CD14-positive monocyte (primary cell): Measurements from ENCODE around the gene DMWD. TPM values are rescaled to one million over a fixed set of nuclear protein-coding genes. Genes with fewer than 3 reads are reported as not detected.

Experiments
- DNase-seq, 3 donors: peaks; one replicate each; pipeline ENCODE4 v3.0.0-alpha.2; 2011 to 2022
- H2AFZ ChIP-seq: 2 replicates; pipeline ENCODE4 v1.6.0; 2012; ENCODE audit warnings: mild to moderate bottlenecking, low read depth, low read length, inconsistent platforms; ENCODE audit not compliant: insufficient read depth, poor library complexity, severe bottlenecking
- H3K27ac ChIP-seq, 2 donors: 1 replicate in 1 of 2; 2 replicates in 1 of 2; pipeline ENCODE4 v1.5.1; 2012 to 2013; ENCODE audit warnings: low read length in 2 of 2, control low read depth in 1 of 2, inconsistent platforms in 1 of 2, low read depth in 1 of 2, mild to moderate bottlenecking in 1 of 2
- H3K27me3 ChIP-seq, 2 donors: one replicate each; pipeline versions ENCODE4 v1.6.0 to v1.6.1; 2011 to 2013; ENCODE audit warnings: low read length in 2 of 2; ENCODE audit not compliant: control insufficient read depth in 2 of 2, insufficient read depth in 2 of 2
- H3K36me3 ChIP-seq, 2 donors: replicated peaks in 1 of 2; 1 replicate in 1 of 2; 2 replicates in 1 of 2; pipeline versions ENCODE4 v1.5.1 to v1.6.1; 2012 to 2013; ENCODE audit warnings: low read length in 2 of 2, control low read depth in 1 of 2, inconsistent platforms in 1 of 2, mild to moderate bottlenecking in 1 of 2; ENCODE audit not compliant: insufficient read depth in 2 of 2, control insufficient read depth in 1 of 2
- H3K4me1 ChIP-seq, 2 donors: 1 replicate in 1 of 2; 2 replicates in 1 of 2; pipeline versions ENCODE4 v1.5.1 to v1.6.1; 2012 to 2013; ENCODE audit warnings: low read length in 2 of 2, control low read depth in 1 of 2, inconsistent platforms in 1 of 2, mild to moderate bottlenecking in 1 of 2, moderate library complexity in 1 of 2; ENCODE audit not compliant: insufficient read depth in 2 of 2, control insufficient read depth in 1 of 2
- H3K4me2 ChIP-seq: replicated peaks from 2 replicates; pipeline ENCODE3; 2012; ENCODE audit warnings: low read length, moderate library complexity, mild to moderate bottlenecking; ENCODE audit not compliant: poor library complexity, severe bottlenecking; ENCODE audit errors: extremely low read depth
- H3K4me3 ChIP-seq, 3 experiments: fragments of 200-600 bp in 1 of 3; sonication (generic) in 1 of 3; replicated peaks in 1 of 3; 1 replicate in 2 of 3; 2 replicates in 1 of 3; pipeline ENCODE4 v1.5.1; 2011 to 2013; ENCODE audit warnings: low read length in 3 of 3, mild to moderate bottlenecking in 3 of 3, control low read depth in 2 of 3, low read depth in 2 of 3, inconsistent platforms in 1 of 3, moderate library complexity in 1 of 3
- H3K79me2 ChIP-seq: 2 replicates; pipeline ENCODE4 v1.6.0; 2012; ENCODE audit warnings: mild to moderate bottlenecking, control low read depth, inconsistent platforms, low read length, moderate library complexity; ENCODE audit not compliant: insufficient read depth
- H3K9ac ChIP-seq: 2 replicates; pipeline ENCODE4 v1.6.0; 2017; ENCODE audit warnings: low read length, mild to moderate bottlenecking; ENCODE audit not compliant: insufficient read depth, poor library complexity, severe bottlenecking
- H3K9me3 ChIP-seq, 2 donors: replicated peaks in 1 of 2; 1 replicate in 1 of 2; 2 replicates in 1 of 2; pipeline versions ENCODE4 v1.5.1 to v1.6.1; 2012 to 2013; ENCODE audit warnings: low read length in 2 of 2, control low read depth in 1 of 2; ENCODE audit not compliant: control insufficient read depth in 1 of 2, insufficient read depth in 1 of 2
- H4K20me1 ChIP-seq: 2 replicates; pipeline ENCODE4 v1.6.0; 2012; ENCODE audit warnings: mild to moderate bottlenecking, low read length, control low read depth, moderate library complexity; ENCODE audit not compliant: insufficient read depth
- H3K27ac Mint-ChIP-seq, 7 donors: one replicate each; pipeline ENCODE4 v1.8.0; 2020; ENCODE audit warnings: mild to moderate bottlenecking in 7 of 7, mixed read lengths in 7 of 7, moderate library complexity in 6 of 7, inconsistent platforms in 2 of 7
- H3K27me3 Mint-ChIP-seq, 3 donors: one replicate each; pipeline ENCODE4 v1.8.0; 2021 to 2022; ENCODE audit warnings: low read depth in 3 of 3, mild to moderate bottlenecking in 3 of 3, mixed read lengths in 3 of 3, moderate library complexity in 3 of 3, inconsistent platforms in 1 of 3
- H3K36me3 Mint-ChIP-seq, 2 donors: one replicate each; pipeline ENCODE4 v1.8.0; 2020; ENCODE audit warnings: mixed read lengths in 2 of 2, inconsistent platforms in 1 of 2, mild to moderate bottlenecking in 1 of 2
- H3K4me1 Mint-ChIP-seq: one replicate; pipeline ENCODE4 v1.8.0; 2020; ENCODE audit warnings: mild to moderate bottlenecking, mixed read lengths
- H3K4me3 Mint-ChIP-seq, 2 donors: one replicate each; pipeline ENCODE4 v1.8.0; 2020; ENCODE audit warnings: mild to moderate bottlenecking in 2 of 2, mixed read lengths in 2 of 2, moderate library complexity in 1 of 2
- H3K9me3 Mint-ChIP-seq, 7 donors: one replicate each; pipeline ENCODE4 v1.8.0; 2020 to 2022; ENCODE audit warnings: mixed read lengths in 7 of 7, mild to moderate bottlenecking in 6 of 7, moderate library complexity in 6 of 7, inconsistent platforms in 2 of 7
- WGBS: methylation state at CpG from one replicate; pipeline ENCODE4 v1.1.5; 2013; ENCODE audit warnings: missing lambda C conversion rate; ENCODE audit not compliant: insufficient coverage; 5-methylcytosine and 5-hydroxymethylcytosine counted together
- intact Hi-C, 2 donors: fragments of 100-400 bp; cut with micrococcal nuclease; formaldehyde crosslinking; loops; one replicate each; pipeline versions ENCODE4 v1.15.0 to v1.15.1; 2023
- polyA plus RNA-seq, 3 donors: library from polyadenylated mRNA; depleted of rRNA in 1 of 3; unstranded in 2 of 3; stranded (reverse) in 1 of 3; fragments of 300-500 nt in 2 of 3; fragments of >200 nt in 1 of 3; fragmentation: Illumina TruSeq in 2 of 3; gene quantifications; 1 replicate in 2 of 3; 2 replicates in 1 of 3; pipeline ENCODE4 v1.2.3, GENCODE V29; 2012 to 2021
- TF ChIP-seq, protein P1 (sequence below): fragments of 200-600 bp; IDR thresholded peaks from one replicate; pipeline ENCODE4 v1.8.0; 2022; ENCODE audit warnings: antibody characterized with exemption, mild to moderate bottlenecking

DMWD gene
- polyA plus RNA-seq, 3 donors = 1.5 to 3.4 (median 2.4) TPM

DNA sequence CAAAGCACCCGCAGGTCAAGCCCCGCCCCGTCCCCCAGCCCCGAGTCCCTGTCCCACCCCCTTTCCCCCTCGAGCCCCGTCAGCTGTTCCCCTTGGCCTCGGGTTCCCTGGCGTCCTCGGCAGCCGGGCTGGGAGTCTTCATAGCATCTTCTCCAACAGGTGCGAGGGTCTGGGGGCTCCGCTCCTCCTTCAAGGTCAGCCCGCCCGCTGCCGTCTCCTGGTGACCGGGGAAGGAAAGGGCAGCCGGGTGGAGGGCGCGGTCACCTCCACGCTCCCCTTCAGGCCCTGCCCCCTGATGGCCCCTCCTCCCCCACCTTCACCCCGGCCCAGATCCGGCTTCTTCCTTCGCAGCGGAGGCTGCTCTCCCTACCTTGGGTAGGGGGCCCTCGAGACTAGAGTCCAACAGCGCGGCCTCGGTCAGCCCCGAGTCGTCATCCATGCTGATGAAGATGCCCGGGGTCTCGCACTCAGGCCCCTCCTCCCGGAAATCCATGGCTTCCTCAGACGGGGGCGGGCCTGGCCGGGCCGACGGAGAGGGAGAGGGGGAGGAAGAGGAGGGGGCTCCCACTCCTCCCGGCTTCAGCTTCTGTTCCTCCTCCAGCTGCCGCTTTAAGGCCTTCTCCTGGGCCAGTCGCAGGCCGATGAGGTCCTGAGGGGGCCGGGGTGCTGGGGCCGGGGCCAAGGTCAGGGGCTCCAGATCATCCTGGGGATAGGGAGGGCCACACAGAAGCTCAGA lies 23.0 kb upstream of the DMWD start:
- H3K27ac ChIP-seq = no peak overlapping the region
- H3K27me3 ChIP-seq = peaks cover 11 to 46% of the 10 kb centered on the region in 2 donors
- H3K27ac Mint-ChIP-seq = no peak overlapping the region
- H3K36me3 Mint-ChIP-seq = peaks cover 16 to 19% of the 10 kb centered on the region in 2 donors
- DNase-seq = peak in 1 of 3 donors; percentile 9
- H3K4me3 ChIP-seq = peak overlapping the region in 1 of 3 experiments; percentile 23
- peaks cover 9 to 10% of the 10 kb centered on the region in 2 donors for H3K4me1 ChIP-seq
- no peak overlapping the region for H3K9ac ChIP-seq
- peaks cover 61% of the 10 kb centered on the region for H4K20me1 ChIP-seq
- H3K4me3 Mint-ChIP-seq = peak overlapping the region; percentile 39 to 73
- peaks cover 48 to 64% (median 54%) of the 10 kb centered on the region in 3 donors for H3K27me3 Mint-ChIP-seq
- H3K4me2 ChIP-seq = peak overlapping the region; percentile 46
- H2AFZ ChIP-seq = no peak overlapping the region
- H3K4me1 Mint-ChIP-seq = peaks cover 6% of the 10 kb centered on the region
- 2% methylated on average over 19 of the region's 44 CpGs for WGBS
- peaks cover 0 to 13% (median 0%) of the 10 kb centered on the region in 7 donors for H3K9me3 Mint-ChIP-seq
- no peaks in the 10 kb centered on the region for H3K79me2 ChIP-seq
- TF ChIP-seq, protein P1, sequence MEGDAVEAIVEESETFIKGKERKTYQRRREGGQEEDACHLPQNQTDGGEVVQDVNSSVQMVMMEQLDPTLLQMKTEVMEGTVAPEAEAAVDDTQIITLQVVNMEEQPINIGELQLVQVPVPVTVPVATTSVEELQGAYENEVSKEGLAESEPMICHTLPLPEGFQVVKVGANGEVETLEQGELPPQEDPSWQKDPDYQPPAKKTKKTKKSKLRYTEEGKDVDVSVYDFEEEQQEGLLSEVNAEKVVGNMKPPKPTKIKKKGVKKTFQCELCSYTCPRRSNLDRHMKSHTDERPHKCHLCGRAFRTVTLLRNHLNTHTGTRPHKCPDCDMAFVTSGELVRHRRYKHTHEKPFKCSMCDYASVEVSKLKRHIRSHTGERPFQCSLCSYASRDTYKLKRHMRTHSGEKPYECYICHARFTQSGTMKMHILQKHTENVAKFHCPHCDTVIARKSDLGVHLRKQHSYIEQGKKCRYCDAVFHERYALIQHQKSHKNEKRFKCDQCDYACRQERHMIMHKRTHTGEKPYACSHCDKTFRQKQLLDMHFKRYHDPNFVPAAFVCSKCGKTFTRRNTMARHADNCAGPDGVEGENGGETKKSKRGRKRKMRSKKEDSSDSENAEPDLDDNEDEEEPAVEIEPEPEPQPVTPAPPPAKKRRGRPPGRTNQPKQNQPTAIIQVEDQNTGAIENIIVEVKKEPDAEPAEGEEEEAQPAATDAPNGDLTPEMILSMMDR = no peak
- H3K36me3 ChIP-seq = peaks cover 14 to 19% of the 10 kb centered on the region in 2 donors
- peaks cover 0 to 6% of the 10 kb centered on the region in 2 donors for H3K9me3 ChIP-seq
- intact Hi-C loops = loop anchor here (5.0 kb wide), 1 partner anchor 67 kb away; no protein-coding TSS in a partner anchor

DNA sequence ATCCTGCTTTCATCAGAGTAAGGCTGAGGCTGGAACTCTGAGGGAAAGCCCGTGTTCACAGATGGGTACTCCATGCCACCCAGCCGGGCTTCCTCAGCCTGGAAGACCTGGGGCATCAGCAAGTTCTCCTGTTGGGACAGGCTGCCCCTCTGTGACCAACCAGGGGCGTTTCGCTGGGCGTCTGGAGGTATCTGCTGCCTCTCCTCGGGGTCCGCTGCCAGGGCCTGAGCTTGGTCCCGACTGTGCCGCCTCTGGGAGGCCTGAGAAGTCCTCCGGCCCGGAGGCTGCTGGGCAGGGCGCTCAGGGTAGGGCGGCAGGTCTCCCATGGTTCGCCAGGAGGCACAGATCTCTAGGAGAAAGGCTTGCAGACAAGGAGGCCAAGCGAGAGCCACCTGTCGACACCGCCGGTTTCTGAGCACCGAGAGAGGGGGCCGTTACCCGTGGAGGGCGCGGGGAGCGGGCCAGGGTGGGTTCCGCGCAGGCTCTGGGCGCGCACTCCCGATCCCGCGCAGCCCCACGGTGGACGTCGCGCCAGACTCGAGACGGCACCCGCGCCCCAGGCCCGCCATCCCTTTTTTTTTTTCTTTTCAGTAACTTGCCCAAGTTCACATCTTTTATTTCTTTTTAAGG lies 22.3 kb upstream of the DMWD start, which contains the start of gene RSPH6A:
TSS of gene RSPH6A (minus strand) at position 458 of the 630 bp plus-strand sequence. CDS start at position 326, 132 bp downstream.
- Mint-ChIP-seq H3K27ac (no peak within 1 kb of the TSS), H3K4me1 (peaks cover 10% of the 10 kb centered on the region), H3K36me3 (peaks cover 11 to 13% of the 10 kb centered on the region in 2 donors), H3K4me3 (peak within 1 kb of the TSS; percentile 39 to 73), H3K9me3 (peaks cover 0 to 13% (median 0%) of the 10 kb centered on the region in 7 donors), H3K27me3 (peaks cover 53 to 69% (median 60%) of the 10 kb centered on the region in 3 donors)
- Histone ChIP-seq H4K20me1 (peaks cover 55% of the 10 kb centered on the region), H3K4me3 (peak within 1 kb of the TSS in 1 of 3 experiments; percentile 23), H3K27ac (no peak within 1 kb of the TSS), H3K79me2 (no peaks in the 10 kb centered on the region), H3K4me2 (peak within 1 kb of the TSS; percentile 46), H3K4me1 (peaks cover 15% of the 10 kb centered on the region in 2 donors), H3K27me3 (peaks cover 11 to 48% of the 10 kb centered on the region in 2 donors), H3K9me3 (peaks cover 0 to 6% of the 10 kb centered on the region in 2 donors), H2AFZ (no peak within 1 kb of the TSS), H3K9ac (no peak within 1 kb of the TSS), H3K36me3 (peaks cover 8 to 12% of the 10 kb centered on the region in 2 donors)
- TF ChIP-seq, protein P1 = no peak
- intact Hi-C loops = loop anchor here (5.0 kb wide), 1 partner anchor 67 kb away; no protein-coding TSS in a partner anchor
- peak in 1 of 3 donors; percentile 4 for DNase-seq
- WGBS = 18% methylated on average over 40 of the region's 40 CpGs
